ENCODE measurements around the gene STK4. TPM values are rescaled to one million over a fixed set of nuclear protein-coding genes. Genes with fewer than 3 reads are reported as not detected.

STK4 gene
- 10 to 100 TPM; 26.9 to 33.5 (median 28.8) TPM for total RNA-seq

DNA sequence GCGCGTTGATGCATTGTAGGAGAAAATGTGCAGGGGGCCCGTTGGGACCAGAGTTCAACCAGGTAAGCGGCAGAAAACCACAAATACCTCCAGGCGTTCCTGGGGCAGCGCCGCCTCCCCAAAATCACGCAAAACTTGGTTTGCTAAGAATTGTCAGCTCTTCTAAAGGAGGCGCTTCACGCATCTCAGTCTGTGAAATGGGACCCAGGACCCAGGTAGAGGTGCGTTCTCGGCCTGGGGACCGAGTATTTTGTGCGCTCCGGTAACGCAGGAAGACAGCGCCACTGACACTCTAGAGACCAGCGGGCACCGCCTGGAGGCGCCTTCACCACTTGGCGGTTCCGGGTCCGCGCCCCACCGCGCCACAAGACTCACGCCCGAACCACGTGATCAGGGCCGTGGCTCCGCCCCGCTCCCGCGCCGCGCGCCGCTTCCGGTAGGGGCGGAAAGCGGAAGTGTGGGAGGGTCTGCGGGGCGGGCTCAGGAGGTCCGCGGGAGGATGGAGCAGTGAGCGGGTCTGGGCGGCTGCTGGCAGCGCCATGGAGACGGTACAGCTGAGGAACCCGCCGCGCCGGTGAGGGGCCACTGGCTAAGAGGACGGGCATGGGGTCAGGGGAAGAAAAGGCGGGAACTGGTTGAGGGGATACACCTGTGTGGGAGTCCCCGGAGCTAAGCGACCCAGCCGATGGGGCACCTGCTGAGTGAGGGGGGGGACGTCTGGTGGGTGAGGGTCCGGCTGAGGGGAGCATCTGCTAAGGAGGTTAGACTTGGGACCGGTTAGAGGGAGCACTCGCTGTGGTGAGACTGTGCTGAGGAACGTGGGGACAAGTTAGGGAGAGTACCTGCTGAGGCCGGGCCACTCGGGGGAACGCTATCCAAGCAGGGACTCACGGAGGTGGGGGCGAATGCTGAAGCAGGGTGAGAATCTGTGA, at the start of gene STK4:
Gene STK4 (plus strand): TSS at position 483 of the 932 bp plus-strand sequence. CDS start 57 bp downstream, at position 540.
- 1 to 3% methylated on average over 12 to 20 of the region's 68 CpGs for WGBS, 2 donors (ENCODE audit: low coverage in 1 of 2)
- Histone ChIP-seq H3K27ac (peak within 1 kb of the TSS; percentile 66 to 91 (median 87)), H3K4me3 (peak within 1 kb of the TSS; percentile 63 to 91), H3K36me3 (no peaks in the 10 kb centered on the region), H3K9me3 (no peaks in the 10 kb centered on the region), H3K27me3 (no peaks in the 10 kb centered on the region), H3K4me1 (peaks cover 0 to 55% (median 6%) of the 10 kb centered on the region in 3 donors)
- TF ChIP-seq EP300 (IDR thresholded peaks at IDR 0.05) (no peak), POLR2AphosphoS5 (IDR thresholded peaks at IDR 0.05) (peak; percentile 91), POLR2A (IDR thresholded peaks at IDR 0.05) (peak; percentile 85 to 92)
- TF ChIP-seq, protein P1, sequence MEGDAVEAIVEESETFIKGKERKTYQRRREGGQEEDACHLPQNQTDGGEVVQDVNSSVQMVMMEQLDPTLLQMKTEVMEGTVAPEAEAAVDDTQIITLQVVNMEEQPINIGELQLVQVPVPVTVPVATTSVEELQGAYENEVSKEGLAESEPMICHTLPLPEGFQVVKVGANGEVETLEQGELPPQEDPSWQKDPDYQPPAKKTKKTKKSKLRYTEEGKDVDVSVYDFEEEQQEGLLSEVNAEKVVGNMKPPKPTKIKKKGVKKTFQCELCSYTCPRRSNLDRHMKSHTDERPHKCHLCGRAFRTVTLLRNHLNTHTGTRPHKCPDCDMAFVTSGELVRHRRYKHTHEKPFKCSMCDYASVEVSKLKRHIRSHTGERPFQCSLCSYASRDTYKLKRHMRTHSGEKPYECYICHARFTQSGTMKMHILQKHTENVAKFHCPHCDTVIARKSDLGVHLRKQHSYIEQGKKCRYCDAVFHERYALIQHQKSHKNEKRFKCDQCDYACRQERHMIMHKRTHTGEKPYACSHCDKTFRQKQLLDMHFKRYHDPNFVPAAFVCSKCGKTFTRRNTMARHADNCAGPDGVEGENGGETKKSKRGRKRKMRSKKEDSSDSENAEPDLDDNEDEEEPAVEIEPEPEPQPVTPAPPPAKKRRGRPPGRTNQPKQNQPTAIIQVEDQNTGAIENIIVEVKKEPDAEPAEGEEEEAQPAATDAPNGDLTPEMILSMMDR (IDR thresholded peaks at IDR 0.05) = peak in 3 of 4 experiments; percentile 58 to 75 (median 68)
- ATAC-seq = peak; percentile 99

DNA sequence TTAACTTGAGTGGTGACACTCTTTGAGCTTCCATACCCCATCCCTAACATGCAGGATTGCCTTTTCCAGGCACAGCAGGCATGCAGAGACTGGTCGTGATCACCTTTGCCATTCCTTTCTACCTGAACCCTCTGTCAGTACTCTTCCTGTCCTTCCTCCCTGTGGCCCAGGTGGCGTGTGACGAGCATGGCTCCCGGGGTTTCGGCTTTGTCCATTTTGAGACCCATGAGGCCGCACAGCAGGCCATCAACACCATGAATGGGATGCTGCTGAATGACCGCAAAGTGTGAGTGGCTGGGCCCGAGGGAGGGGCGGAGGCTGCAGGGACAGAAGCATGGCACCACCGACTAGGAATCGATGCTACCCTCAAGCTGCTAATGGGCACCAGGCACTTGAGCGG, 49.7 kb upstream of the STK4 start:
- no peak for ATAC-seq
- 100% methylated on average over 1 of the region's 12 CpGs; no CpG with 5 or more reads in 1 of the 2 donors for WGBS, 2 donors (ENCODE audit: low coverage in 1 of 2)
- Histone ChIP-seq H3K27me3 (no peaks in the 10 kb centered on the region), H3K9me3 (no peaks in the 10 kb centered on the region), H3K36me3 (peaks cover 0 to 15% of the 10 kb centered on the region in 2 donors), H3K4me3 (no peak overlapping the region), H3K4me1 (no peaks in the 10 kb centered on the region), H3K27ac (no peak overlapping the region)
- no peak for TF ChIP-seq EP300 (IDR thresholded peaks at IDR 0.05)
- TF ChIP-seq, protein P1 (IDR thresholded peaks at IDR 0.05) = no peak

DNA sequence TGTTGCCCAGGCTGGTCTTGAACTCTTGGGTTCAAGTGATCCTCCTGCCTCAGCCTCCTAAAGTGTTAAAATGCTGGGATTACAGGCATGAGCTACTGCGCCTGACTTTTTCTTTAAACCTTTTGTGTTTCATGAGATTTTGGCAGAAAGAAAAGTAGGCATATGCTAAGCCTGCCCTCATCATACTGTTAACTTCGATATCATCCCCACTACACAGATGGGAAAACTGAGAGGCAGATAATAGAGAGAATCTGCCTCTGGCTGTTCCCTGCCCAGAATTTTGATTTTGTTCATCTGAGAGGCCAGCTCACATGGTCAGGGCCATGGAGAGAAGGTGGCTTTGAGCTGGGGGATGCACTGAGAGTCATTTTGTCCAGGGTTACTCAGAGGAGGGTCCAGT, 48.9 kb upstream of the STK4 start:
- H3K27me3 ChIP-seq = no peaks in the 10 kb centered on the region
- no peak for ATAC-seq
- WGBS, 2 donors (ENCODE audit: low coverage in 1 of 2) = 90% methylated on average over 2 of the region's 2 CpGs; no CpG with 5 or more reads in 1 of the 2 donors
- H3K4me3 ChIP-seq = no peak overlapping the region
- TF ChIP-seq, protein P1 (IDR thresholded peaks at IDR 0.05) = no peak
- TF ChIP-seq EP300 (IDR thresholded peaks at IDR 0.05) (no peak), POLR2AphosphoS5 (IDR thresholded peaks at IDR 0.05) (no peak), POLR2A (IDR thresholded peaks at IDR 0.05) (no peak)
- peaks cover 0 to 16% of the 10 kb centered on the region in 2 donors for H3K36me3 ChIP-seq
- no peak overlapping the region for H3K27ac ChIP-seq
- H3K9me3 ChIP-seq = no peaks in the 10 kb centered on the region
- H3K4me1 ChIP-seq = no peaks in the 10 kb centered on the region

DNA sequence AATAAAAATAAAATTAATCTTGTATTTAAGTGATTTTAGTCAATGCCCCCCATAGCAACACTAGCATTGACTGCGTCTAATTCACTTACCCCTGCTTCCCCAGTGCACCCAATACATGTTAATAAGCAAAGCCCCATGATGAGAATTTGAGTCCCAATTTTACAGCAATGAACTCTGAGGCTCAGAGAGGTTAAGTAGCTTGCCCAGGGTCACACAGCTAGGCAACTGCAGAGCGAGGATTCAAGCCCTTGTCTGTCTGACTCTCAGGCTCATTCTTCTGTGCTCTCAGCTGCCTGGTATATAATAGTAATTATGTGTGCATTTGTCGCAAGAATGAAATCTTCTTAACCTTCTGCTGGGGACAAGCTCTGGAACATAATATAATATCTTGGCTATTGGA, 48.0 kb upstream of the STK4 start:
- no peaks in the 10 kb centered on the region for H3K27me3 ChIP-seq
- no peaks in the 10 kb centered on the region for H3K9me3 ChIP-seq
- peaks cover 0 to 15% of the 10 kb centered on the region in 2 donors for H3K36me3 ChIP-seq
- 94 to 100% methylated on average over 3 of the region's 3 CpGs for WGBS, 2 donors (ENCODE audit: low coverage in 1 of 2)
- no peak for TF ChIP-seq POLR2AphosphoS5 (IDR thresholded peaks at IDR 0.05)
- TF ChIP-seq POLR2A (IDR thresholded peaks at IDR 0.05) = no peak
- TF ChIP-seq, protein P1 (IDR thresholded peaks at IDR 0.05) = no peak
- TF ChIP-seq EP300 (IDR thresholded peaks at IDR 0.05) = no peak
- no peak overlapping the region for H3K27ac ChIP-seq
- no peaks in the 10 kb centered on the region for H3K4me1 ChIP-seq
- H3K4me3 ChIP-seq = no peak overlapping the region
- ATAC-seq = no peak

Measured in gastroesophageal sphincter (tissue), 4 donors.